ENCODE measurements around the gene HSPB8.

GRCh38 chr12:119231774-119232173, 53.0 kb downstream of the HSPB8 start:
- TF ChIP-seq POLR2AphosphoS5 (IDR thresholded peaks at IDR 0.05; ENCODE audit: low read depth) (no peak), CTCF (IDR thresholded peaks at IDR 0.05; ENCODE audit: insufficient read depth, low read length) (no peak), REST (IDR thresholded peaks at IDR 0.05; ENCODE audit: insufficient replicate concordance, low read depth) (no peak), GABPA (IDR thresholded peaks at IDR 0.05; ENCODE audit: low read depth) (no peak)
